ENCODE measurements around the gene SLC25A11.

Gene SLC25A11

DNA sequence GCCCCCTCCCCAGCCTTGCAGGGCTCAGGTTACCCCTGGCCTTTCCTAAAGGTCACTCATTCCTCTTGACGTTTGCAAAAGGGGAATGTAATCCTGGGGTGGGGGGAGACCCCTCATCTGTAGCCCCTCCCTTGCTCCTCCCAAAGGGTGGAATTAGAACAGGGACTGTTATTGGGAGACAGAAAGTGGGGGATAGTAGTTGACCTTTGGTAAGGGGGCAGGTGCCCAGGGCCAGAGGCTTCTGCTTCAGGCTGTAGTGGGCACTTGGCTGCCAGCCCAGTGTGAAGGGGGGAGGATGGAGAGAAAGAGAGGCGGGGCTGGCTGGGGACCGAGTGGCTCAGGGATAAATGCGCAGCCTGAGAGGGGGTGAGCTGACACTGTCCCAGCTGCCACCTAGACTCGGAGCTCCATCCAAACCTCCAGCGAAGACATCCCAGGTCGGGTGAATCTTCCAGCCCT is 10.9 kb upstream of the SLC25A11 start, which contains the start of gene ENO3:
Gene ENO3, plus strand, starts transcription at position 374 of the 459 bp plus-strand sequence. CDS start 711 bp downstream, outside the sequence.
- H3K27me3 Mint-ChIP-seq: no peaks in the 10 kb centered on the region
- peaks cover 12% of the 10 kb centered on the region for H3K36me3 Mint-ChIP-seq
- peak within 1 kb of the TSS; percentile 97 for H3K27ac Mint-ChIP-seq
- peaks cover 17% of the 10 kb centered on the region for H3K4me1 Mint-ChIP-seq
- H3K9me3 Mint-ChIP-seq: no peaks in the 10 kb centered on the region
- peak within 1 kb of the TSS; percentile 90 for H3K4me3 Mint-ChIP-seq

- Mint-ChIP-seq H3K36me3 (peaks cover 18% of the 10 kb centered on the region), H3K27me3 (no peaks in the 10 kb centered on the region), H3K27ac (peak overlapping the region; percentile 97), H3K9me3 (no peaks in the 10 kb centered on the region), H3K4me3 (peak overlapping the region; percentile 90), H3K4me1 (peaks cover 23% of the 10 kb centered on the region)
Measured at GRCh38 chr17:4950075-4950745, 10.4 kb upstream of the SLC25A11 start.

DNA sequence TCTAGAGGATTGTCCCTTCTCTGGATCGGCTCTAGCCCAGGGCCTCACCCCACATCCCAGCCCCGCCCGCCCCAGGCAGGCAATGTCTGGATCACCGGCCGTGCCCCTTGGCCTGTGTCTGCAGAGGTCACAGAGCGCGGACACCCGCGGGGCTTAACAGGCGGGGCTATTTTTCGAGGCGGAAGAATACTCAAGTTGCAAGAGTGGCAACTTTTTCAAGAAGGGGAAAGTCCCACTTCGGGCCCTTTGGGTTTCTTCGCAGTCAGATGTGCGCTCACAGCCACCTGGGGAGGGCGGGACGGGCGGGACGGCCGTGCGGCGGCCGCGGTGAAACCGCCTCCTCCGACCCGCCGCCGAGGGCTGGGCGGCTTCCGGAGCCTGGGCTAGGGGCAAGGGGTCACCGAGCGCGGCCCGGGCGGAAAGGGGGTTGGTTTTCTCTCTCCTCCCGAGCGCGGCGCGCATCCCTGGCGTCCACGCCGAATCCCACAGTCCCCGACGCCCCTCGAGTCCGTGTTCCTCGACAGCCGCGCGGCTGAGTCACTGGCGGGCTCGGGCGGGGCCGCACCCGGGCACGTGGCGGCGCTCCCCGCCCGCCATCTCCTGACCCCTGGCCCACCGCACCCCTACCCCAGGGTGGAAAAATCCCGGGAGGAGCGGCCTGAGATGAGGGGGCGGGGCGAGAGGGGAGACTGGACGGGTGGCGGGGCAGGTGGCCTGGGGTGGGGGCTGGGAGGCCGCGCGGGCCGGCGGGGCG is 9.7 kb upstream of the SLC25A11 start:
- peaks cover 30% of the 10 kb centered on the region for H3K4me1 Mint-ChIP-seq
- peak overlapping the region; percentile 88 for H3K27ac Mint-ChIP-seq
- H3K36me3 Mint-ChIP-seq: peaks cover 20% of the 10 kb centered on the region

GRCh38 chr17:4948931-4949320 is 9.1 kb upstream of the SLC25A11 start:
- Mint-ChIP-seq H3K27ac (peak overlapping the region; percentile 100), H3K9me3 (no peaks in the 10 kb centered on the region), H3K4me1 (peaks cover 33% of the 10 kb centered on the region), H3K27me3 (no peaks in the 10 kb centered on the region), H3K4me3 (peak overlapping the region; percentile 100), H3K36me3 (peaks cover 21% of the 10 kb centered on the region)

More for the DNA sequence above, 9.7 kb upstream of the SLC25A11 start:
- Mint-ChIP-seq H3K4me3 (peak overlapping the region; percentile 100), H3K27me3 (no peaks in the 10 kb centered on the region), H3K9me3 (no peaks in the 10 kb centered on the region)

GRCh38 chr17:4948166-4948930 is 8.5 kb upstream of the SLC25A11 start, which contains the start of gene PFN1:
Gene PFN1, minus strand, starts transcription at chr17:4948530. Its CDS starts 136 bp downstream, at chr17:4948394.
- peak within 1 kb of the TSS; percentile 100 for H3K4me3 Mint-ChIP-seq
- no peaks in the 10 kb centered on the region for H3K9me3 Mint-ChIP-seq
- H3K36me3 Mint-ChIP-seq: peaks cover 22% of the 10 kb centered on the region
- no peaks in the 10 kb centered on the region for H3K27me3 Mint-ChIP-seq
- peak within 1 kb of the TSS; percentile 100 for H3K27ac Mint-ChIP-seq
- peaks cover 38% of the 10 kb centered on the region for H3K4me1 Mint-ChIP-seq

- Mint-ChIP-seq H3K27me3 (no peaks in the 10 kb centered on the region), H3K4me3 (peak overlapping the region; percentile 100), H3K27ac (peak overlapping the region; percentile 97), H3K4me1 (peaks cover 45% of the 10 kb centered on the region), H3K9me3 (no peaks in the 10 kb centered on the region), H3K36me3 (peaks cover 25% of the 10 kb centered on the region)
Measured at GRCh38 chr17:4947411-4948165, 7.7 kb upstream of the SLC25A11 start.

- Mint-ChIP-seq H3K9me3 (no peaks in the 10 kb centered on the region), H3K4me1 (peaks cover 51% of the 10 kb centered on the region), H3K36me3 (peaks cover 26% of the 10 kb centered on the region), H3K27ac (peak overlapping the region; percentile 82), H3K4me3 (peak overlapping the region; percentile 100), H3K27me3 (no peaks in the 10 kb centered on the region)
Measured at GRCh38 chr17:4947010-4947410, 7.2 kb upstream of the SLC25A11 start.

- Mint-ChIP-seq H3K27me3 (no peaks in the 10 kb centered on the region), H3K4me3 (peak overlapping the region; percentile 100), H3K36me3 (peaks cover 32% of the 10 kb centered on the region), H3K9me3 (no peaks in the 10 kb centered on the region), H3K4me1 (peaks cover 57% of the 10 kb centered on the region), H3K27ac (peak overlapping the region; percentile 82)
Measured at GRCh38 chr17:4946312-4946976, 6.6 kb upstream of the SLC25A11 start.

DNA sequence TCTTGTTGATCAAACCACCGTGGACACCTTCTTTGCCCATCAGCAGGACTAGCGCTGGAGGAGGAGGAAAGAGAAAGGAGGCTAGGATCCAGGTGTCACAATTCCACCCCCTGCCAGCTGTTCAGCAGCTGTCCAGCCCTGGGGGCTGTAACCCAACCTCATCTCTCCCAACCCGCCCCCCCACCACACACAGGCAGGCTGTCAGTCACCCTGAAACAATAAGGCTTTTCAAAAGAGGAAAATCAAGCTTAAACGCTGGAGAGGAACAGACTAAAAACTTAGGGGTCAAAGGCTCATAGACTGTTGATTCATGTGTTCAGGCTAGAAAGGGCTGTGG is 6.1 kb upstream of the SLC25A11 start:
- Mint-ChIP-seq H3K9me3 (no peaks in the 10 kb centered on the region), H3K27me3 (no peaks in the 10 kb centered on the region), H3K36me3 (peaks cover 33% of the 10 kb centered on the region), H3K4me1 (peaks cover 57% of the 10 kb centered on the region), H3K4me3 (peak overlapping the region; percentile 100), H3K27ac (peak overlapping the region; percentile 96)

GRCh38 chr17:4945176-4945943 is 5.5 kb upstream of the SLC25A11 start:
- peaks cover 51% of the 10 kb centered on the region for H3K4me1 Mint-ChIP-seq

DNA sequence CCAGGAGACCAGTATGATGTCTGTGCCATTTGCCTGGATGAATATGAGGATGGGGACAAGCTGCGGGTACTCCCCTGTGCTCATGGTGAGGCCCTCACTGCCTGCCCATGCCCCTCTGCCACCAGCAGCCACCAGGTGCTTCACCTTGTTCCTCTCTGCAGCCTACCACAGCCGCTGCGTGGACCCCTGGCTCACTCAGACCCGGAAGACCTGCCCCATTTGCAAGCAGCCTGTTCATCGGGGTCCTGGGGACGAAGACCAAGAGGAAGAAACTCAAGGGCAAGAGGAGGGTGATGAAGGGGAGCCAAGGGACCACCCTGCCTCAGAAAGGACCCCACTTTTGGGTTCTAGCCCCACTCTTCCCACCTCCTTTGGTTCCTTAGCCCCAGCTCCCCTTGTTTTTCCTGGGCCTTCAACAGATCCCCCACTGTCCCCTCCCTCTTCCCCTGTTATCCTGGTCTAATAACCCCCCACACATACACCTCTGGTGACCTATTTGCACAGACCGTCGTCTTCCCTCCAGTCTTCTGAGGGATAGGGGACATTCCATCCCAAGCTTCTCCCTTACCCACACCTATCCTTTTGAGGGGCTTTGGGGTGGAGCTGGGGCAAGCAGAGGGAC is 4.8 kb upstream of the SLC25A11 start:
- Mint-ChIP-seq H3K9me3 (no peaks in the 10 kb centered on the region), H3K36me3 (peaks cover 33% of the 10 kb centered on the region), H3K4me3 (peak overlapping the region; percentile 100), H3K27ac (peak overlapping the region; percentile 96), H3K27me3 (no peaks in the 10 kb centered on the region), H3K4me1 (peaks cover 49% of the 10 kb centered on the region)

More at GRCh38 chr17:4945176-4945943, 5.5 kb upstream of the SLC25A11 start:
- no peaks in the 10 kb centered on the region for H3K27me3 Mint-ChIP-seq
- peaks cover 33% of the 10 kb centered on the region for H3K36me3 Mint-ChIP-seq
- no peaks in the 10 kb centered on the region for H3K9me3 Mint-ChIP-seq
- H3K27ac Mint-ChIP-seq: peak overlapping the region; percentile 96
- peak overlapping the region; percentile 100 for H3K4me3 Mint-ChIP-seq

DNA sequence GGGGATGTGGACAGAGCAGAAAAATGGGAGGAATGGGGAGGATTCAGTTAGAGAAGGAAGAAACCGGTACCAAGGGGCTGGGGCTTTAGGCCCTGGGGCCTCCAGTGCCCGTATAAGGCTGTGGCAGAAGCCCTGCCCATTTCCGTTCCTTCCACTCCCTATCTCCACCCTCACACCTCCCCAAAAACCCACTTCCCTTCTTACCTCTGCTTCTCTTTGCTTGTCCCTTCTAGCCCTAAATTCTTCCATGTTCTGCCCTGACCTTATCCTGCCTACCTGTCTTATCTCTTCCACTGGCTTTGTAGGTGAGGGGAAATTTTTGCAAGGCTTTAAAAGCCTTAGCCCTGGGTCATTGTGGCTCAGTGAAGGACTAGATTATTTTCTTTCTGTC is 4.3 kb upstream of the SLC25A11 start:
- Mint-ChIP-seq H3K27me3 (no peaks in the 10 kb centered on the region), H3K4me1 (peaks cover 50% of the 10 kb centered on the region), H3K4me3 (peak overlapping the region; percentile 100)

GRCh38 chr17:4942760-4943508 is 3.1 kb upstream of the SLC25A11 start:
- Mint-ChIP-seq H3K27ac (peak overlapping the region; percentile 84), H3K4me1 (peaks cover 60% of the 10 kb centered on the region), H3K27me3 (no peaks in the 10 kb centered on the region), H3K36me3 (peaks cover 33% of the 10 kb centered on the region), H3K4me3 (peak overlapping the region; percentile 100), H3K9me3 (no peaks in the 10 kb centered on the region)

More for the DNA sequence above, 4.3 kb upstream of the SLC25A11 start:
- peak overlapping the region; percentile 96 for H3K27ac Mint-ChIP-seq
- peaks cover 33% of the 10 kb centered on the region for H3K36me3 Mint-ChIP-seq
- H3K9me3 Mint-ChIP-seq: no peaks in the 10 kb centered on the region

Measured in activated naive CD4-positive, alpha-beta T cell treated with anti-CD3 and anti-CD28 coated beads, Interleukin-2, amount 50 U/mL, for 24 hours (primary cell).